GM18907 (cell line): ENCODE measurements around the gene XAF1.
"Not testable (repeated sequence)": the region's sequence is repeated elsewhere in the genome, so short reads cannot be mapped to it uniquely, and the experiment has no call there.

Experiments used
- ATAC-seq: cut with Tn5 transposase; IDR thresholded peaks from one replicate; pipeline ENCODE4 v1.9.1; 2021; ENCODE audit warnings: mild to moderate bottlenecking, moderate library complexity; ENCODE audit not compliant: unreplicated experiment

XAF1 gene

DNA sequence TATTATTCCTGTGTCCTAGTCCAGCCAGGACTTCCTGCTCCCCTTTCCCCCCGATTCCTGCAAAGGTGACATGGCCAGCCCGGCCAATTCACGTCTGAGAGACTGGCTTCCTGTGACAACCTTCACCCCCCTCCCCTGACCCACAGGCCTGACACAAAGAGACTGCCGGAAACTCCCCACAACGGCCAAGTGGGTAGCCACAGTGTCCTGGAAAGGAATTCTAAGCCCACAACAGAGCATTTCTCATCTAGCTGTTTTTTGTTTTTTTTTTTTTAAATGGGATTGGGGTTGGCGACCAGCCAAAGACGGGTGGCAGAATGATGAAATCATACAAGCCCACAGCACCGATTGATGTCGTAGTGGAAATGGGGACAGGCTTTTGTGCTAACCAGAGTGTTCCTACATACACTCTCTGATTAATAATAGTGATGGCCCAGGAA is 2.8 kb upstream of the XAF1 start:
- no peak for ATAC-seq

DNA sequence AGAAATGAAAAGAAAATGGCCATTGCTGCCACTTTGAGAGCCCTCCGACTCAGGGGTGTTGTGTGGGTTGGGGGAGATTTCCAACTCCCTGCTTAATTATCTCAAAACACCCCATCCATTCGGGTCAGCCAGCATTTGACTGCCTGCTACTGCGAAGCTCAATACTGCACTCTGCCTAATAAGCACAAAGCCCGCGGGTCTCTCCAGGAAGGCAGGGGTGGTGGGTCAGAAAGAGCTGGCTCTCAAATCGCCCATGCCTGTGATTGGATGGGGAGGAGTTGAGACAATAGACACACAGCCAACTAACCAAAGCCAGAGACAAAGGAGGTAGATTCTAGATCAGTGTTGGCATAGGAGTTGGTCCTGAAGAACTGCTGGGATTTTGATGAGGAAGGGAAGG is 2.3 kb upstream of the XAF1 start:
- ATAC-seq, result no peak

DNA sequence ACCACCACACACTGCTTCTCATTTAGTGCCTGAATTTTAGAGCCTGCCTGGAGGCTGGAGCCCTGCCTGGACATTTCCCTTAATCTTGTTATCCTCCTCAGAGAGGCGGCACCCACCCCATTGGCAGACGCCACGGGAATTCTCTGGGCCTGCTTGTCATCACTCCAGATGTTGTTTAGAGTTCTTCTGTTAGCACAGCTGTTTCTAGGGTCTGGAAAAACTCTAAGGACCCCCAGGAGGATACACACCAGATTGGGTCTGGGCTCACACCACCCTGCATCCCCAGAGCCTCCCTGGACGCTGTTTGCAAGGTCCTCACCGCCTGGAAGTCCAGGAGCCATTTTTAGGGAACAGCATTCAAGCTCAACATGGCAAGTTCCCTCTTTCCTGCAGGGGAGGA is 565 bp upstream of the XAF1 start:
- no peak for ATAC-seq

DNA sequence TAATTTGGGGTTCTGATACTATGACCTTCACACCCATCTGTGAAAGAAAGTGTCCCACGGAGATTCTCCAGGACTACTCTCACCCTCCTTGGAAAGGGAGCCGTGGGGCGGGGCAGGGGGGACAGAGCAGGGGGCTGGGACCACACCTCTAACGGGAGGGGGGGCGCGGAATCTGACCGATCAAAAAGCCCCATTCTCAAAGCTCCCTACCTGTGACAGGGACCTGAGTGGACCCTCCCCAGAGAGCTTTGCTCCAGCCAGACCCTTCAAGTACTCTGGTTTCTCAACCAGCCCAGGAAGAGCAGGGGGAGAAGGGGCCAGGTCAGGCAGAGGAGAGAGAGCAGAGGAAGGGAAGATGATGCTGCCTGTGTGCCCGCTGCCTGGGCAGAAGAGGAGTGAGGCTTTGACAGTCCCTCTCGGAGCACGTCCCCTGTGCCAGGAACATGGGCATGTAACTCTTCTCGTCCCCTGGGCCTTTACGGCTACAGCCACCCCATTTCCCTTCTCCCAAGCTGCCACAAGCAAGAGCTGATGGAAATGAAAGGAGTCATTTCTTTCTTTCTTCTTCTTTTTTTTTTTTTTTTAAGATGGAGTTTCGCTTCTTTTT is 682 bp downstream of the XAF1 start:
- no peak for ATAC-seq

DNA sequence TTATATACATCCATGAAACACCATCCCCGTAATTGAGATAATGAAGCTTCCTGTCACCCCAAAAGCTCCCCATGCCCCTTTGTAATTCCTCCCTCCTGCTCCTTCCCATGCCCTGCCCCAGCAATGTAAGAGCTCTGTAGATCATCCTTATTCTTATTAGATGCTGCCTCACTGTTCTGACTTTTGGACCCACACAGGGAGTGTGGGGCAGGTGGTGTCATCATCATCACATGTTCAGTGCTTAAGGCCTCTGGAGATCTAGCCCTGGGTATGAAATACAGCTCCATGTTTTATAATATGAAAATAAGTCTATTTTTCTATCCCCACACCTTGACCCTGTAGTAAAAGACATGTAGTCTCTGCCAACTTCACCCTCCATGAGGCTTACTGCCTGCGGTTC is 1.9 kb downstream of the XAF1 start:
- no peak for ATAC-seq

DNA sequence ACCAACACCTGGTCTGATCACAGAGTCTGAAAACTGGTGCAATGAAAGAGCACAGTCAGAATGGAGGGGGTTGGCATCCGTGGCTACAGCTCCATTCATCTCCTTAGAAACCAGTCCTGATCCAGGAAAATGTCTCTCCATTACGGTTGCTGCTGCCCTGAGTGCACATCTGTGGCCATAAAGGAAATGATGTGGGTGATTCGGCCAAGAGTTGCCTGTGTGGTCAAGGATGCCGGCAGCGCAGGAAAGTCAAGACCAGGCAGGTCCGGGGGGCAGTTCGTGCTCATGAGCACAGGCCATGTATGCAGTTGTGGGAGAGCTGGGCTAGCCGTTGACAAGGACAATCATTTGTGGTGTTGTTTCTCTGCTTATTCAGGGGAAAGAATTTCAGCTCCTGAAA is 5.9 kb downstream of the XAF1 start:
- ATAC-seq, result no peak

DNA sequence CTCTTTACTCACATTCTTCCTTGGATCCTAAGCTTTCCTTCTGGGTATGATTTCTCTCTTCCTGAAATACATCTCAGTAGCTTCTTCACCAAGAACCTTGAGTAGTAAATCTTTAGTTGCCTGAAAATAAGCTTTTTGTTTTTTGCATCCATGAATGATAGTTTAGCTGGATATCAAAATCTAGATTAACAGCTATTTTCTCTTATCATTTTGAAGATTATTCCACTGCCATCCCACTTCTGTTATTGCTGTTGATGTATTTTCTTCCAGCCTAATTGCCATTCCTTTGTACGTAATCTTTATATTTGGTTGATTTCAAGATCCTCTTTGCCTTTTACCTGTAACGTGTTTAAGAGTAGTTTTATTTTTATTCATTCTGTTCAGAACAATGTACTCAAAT is 12.6 kb downstream of the XAF1 start:
- ATAC-seq, result no peak

DNA sequence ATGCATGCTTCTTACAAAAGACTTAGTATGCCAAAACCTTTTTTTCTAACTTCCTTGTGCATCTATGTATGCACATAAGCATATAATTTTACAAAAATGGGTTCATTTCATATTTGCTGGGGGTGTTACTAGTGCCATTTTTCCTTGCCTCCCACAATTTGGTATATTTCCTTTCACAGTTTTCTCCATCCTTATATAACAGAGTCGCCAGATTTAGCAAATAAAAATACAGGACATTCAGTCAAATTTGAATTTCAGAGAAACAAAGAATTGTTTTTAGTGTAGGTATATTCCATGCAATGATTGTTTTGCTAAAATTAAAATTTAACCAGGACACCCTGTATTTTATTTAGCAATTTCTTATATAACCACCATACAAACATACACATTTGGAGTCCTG is 16.2 kb downstream of the XAF1 start:
- no peak for ATAC-seq

DNA sequence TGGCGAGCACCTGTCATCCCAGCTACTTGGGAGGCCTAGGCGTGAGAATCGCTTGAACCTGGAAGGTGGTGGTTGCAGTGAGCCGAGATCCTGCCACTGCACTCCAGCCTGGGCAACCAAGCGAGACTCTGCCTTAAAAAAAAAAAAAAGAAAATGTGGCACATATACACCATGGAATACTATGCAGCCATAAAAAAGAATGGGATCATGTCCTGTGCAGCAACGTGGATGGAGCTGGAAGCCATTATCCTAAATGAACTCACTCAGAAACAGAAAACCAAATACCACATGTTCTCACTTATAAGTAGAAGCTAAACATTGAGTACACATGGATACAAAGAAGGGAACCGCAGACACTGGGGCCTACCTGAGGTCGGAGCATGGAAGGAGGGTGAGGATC is 19.1 kb downstream of the XAF1 start:
- not testable (repeated sequence) for ATAC-seq

DNA sequence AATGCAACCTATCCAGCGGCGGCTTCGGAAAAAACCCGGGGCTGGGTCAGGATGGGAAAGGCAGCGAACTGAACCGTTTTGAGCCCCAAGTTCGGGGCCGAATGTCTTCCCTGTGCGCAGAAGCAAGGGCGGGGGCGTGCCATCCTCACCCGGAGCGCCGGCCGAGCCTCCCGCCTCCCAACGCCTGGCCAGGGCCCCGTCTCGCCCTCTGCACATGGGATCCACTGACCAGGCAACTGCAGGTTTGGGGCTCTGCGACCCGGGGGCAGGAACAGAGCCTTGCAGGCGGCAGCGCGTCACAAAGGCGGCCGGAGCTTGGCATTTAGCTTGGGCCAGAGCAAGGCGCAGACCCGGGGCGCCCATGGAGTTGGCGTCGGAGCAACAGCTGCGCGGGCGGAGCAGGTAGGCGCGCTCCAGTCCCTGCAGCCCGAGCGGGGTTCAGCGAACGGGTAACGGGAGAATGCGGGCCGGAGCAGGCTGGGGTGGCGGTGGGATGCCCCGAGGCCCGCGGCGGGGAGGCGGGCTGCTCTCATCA is 20.1 kb downstream of the XAF1 start, which contains the start of gene FBXO39:
FBXO39 (plus strand) TSS at position 345 of the 535 bp plus-strand sequence. CDS start 3,654 bp downstream, outside the sequence.
- ATAC-seq, result no peak

DNA sequence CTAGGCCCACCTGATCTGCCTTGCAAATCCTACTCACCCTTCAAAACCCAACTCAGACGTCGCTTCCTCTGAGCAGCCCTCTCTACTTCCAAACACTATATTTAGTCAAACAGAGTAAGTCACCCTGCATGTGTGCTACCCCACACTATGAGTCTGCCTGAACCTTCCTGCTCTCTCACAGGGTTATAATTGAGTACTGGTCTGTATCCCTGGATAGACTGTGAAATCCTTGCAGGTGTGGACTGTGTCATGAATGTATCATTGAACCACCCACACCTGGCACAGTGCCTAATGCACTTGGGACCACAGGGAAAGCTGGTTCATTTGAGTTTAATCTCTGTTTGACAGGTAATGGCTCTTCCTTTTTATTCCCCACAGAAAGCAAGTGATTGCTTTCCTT is 23.6 kb downstream of the XAF1 start:
- ATAC-seq, result no peak

DNA sequence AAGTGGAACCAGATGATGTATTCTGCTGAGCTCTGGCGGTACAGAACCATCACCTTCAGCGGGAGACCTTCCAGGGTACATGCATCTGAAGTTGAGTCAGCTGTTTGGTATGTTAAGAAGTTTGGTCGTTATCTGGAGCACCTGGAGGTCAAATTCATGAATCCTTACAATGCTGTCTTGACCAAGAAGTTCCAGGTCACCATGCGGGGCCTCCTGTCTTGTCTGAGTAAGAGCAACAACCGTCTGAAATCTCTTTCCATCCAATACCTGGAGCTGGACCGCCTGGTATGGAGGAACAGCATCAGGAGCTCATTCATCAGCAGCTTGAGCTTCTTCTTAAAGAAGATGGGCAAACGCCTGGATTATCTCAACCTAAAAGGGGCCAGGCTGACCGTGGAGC is 24.2 kb downstream of the XAF1 start:
- no peak for ATAC-seq

DNA sequence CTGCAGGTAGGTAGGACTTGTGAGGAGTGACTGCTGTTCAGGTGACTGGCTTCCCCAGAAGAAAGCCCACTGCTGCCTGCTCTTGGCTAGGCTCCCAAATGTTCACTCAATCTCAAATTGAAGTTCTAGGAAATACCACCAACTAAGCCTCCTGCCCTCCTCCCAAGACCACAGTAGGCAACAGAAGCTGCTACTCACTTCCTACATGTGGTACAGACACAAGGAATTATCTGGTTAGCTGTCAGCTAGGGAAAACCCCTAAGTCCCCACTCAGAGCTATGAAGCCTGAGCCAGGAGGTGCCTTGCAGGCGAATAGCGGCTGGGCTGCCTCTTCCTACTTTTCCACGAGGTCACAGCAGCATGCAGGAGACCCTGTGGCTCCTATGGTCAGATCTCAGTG is 25.0 kb downstream of the XAF1 start:
- no peak for ATAC-seq

DNA sequence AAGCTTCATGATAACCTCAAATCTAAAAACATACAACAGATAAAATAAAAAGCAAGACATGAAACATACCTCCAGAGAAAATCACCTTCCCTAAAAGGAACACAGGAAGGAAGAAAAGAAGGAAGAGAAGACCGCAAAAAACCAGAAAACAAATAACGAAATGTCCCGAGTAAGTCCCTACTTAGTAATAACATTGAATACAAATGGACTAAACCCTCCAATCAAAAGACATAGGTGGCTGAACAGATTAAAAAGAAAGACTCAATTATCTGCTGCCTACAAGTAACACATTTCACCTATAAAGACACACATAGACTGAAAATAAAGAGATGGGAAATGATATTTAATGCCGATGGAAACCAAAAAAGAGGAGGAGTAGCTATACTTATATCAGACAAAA is 26.4 kb downstream of the XAF1 start:
- ATAC-seq, result no peak

DNA sequence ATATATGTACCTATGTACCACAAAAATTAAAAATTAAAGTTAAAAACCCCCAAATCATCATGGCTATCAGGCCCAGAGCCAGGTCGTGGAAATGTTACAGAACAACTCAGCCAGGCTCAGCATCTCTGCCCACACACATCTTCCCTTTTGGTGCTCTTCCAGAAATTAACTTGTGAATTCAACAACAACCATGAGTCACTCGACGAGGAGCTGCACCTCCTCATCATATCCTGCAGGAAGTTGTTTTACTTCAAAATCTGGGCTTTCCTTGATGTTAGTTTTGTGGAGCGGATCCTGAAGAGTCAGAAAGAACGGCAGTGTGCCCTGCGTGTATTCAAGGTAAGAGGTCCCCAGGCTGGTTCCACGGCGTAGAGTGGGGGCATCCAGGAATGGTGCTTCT is 30.8 kb downstream of the XAF1 start:
- ATAC-seq, result no peak

DNA sequence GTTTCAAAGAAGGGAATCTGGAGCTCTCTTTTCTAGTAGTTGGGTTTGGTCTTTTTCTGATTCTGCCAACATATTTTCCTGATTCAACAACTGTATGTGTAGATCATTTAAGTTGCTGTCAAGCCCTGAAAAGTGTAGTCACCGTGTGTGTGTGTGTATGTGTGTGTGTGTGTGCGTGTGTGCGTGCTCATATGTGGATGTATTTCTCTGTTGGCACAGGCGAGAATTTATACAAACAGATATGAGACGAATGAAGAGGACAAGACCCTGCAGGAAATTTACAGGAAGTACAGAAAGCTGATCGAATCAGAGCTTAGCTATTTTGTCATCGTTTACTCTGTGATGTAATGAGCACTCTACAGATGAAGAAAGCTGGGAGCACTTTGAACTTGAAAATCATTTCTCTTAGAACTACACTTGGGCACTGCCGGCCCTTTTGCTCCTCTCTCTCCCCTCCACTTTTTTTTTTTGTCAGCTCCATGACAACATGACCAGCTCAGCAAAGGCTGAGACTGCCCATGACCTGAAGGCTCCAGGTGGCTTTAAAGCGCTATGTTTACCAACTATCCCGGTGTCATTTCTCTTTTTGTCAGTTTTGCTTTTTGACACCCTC is 31.3 kb downstream of the XAF1 start:
- no peak for ATAC-seq

DNA sequence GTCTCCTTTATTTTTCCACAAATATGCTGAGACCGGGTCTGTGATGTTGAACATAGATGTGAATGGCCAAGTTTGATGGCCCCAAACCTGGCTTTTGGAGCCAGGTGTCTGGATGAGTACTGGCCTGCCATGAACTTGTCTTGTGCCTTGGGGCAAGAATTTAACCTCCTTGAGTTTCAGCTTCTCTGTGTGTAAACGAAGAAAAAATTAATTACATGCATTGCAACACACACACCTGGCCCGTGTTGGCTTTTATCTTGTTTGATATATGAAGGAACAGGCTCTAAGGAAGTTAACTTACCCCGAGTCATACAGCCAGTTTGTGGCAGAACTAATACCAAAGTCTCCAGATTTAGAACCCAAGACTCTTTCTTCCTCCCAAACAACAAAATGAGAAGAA is 33.3 kb downstream of the XAF1 start:
- no peak for ATAC-seq

DNA sequence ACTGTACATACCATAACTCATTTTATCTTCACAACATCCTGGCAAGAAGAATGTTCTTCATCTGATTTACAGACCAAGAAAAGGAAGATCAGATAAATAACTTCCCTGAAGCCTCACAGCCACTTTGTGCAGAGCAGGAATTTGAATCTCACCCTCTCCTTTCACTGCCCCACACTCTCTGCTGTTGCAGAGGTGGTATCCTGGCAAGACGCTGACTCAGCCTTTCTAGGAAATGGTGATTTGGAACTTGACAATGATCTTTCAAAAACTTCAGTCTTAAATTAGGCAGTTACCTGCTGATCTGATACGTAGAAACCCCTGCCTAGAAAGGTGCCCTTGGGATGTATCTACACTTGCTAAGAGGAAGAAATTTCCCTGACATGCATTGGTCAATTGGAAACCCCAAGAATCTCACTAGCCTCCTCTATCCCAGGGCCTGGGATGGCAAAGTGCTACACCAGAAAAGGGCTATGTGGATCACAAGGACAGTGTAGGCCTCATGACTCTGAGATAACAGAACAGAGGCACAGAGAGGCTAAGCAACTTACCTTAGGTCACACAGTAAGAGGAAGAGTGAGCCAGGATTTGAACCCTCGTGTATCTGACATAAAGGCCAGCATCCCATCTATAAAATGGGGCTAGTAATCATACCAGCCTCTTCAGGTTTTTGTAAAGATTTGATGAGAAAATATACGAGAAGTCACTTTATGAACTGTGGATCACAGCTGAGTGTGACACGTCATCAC is 38.1 kb downstream of the XAF1 start:
- no peak for ATAC-seq

DNA sequence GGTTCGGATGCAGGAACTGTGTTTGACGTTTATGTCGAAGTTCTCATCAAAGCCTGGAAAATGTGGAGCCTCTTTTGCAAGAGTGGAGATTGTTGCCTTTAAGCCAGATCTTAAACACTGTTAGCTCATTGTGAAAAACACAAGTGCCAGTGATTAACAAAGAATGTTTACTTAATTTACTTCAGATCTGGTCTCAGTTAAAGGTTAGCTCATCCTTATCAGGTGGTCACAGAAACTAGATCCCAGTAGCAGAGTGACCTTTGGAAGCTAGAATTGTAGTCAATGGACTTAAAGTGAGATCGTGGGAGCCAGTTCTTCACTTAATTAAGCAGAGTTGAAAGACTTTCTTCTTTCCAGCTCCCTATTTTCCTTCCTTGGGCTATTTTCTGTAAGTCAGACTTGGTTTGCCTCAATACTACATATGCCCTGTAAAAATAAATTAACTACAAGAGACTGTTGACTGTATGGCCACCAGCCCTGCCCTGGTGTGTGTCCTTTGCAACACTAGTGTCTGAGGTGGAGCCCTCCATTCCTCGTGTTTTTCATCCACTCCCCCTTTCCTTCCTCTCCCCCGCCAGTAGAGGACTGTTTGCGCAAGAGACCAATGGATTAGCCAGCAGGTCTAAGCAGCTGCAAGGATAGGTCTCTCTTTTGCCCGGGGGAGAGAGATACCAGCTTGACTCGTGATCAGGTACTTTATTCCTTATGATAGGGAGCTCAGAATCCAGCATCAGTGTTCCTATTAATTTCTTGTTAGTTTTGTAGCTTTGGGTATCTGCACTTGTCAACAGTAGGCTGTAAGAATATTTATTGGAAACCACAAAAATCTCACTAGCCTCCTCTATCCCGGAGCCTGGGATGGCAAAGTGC is 40.4 kb downstream of the XAF1 start:
- ATAC-seq, result no peak

DNA sequence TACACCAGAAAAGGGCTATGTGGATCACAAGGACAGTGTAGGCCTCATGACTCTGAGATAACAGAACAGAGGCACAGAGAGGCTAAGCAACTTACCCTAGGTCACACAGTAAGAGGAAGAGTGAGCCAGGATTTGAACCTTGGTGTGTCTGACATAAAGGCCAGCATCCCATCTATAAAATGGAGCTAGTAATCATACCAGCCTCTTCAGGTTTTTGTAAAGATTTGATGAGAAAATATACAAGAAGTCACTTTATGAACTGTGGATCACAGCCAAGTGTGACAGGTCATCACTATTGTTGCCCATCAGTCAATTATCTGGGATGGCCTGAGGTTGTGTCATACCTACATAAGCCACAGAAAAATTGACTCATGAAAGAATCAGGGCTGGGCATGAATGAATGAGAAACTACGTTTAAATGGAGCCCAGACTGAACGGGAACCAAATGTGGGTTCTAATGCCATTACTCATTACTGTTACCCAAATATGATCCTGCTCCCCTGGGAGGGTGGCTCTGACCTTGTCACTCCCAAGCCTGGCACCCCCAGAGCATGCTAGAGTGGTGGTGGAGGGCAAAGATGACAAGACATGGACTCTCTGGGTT is 41.1 kb downstream of the XAF1 start:
- no peak for ATAC-seq
